Measurements from ENCODE around the gene TMEM44.
"Not testable (repeated sequence)": the region's sequence is repeated elsewhere in the genome, so short reads cannot be mapped to it uniquely, and the experiment has no call there.

The TMEM44 gene

DNA sequence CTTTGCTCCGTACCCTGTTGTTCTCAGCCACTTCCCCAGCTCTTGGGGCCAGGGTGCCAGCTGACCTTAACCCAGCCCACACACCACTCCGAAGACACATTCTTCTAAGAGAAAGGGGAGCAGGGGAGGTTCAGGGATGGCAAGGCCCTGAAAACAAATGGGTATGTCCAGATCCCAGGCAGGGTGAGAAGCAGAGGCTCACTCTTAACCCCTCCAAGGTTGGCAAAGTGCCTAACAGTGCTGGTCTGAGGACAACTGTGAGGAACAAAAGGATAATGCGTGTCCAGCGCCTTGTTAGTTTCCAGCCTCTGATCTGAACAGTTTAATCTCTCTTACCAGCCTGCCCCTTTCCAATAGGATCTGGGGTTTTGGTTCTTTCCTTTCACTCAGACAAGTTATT, 1.5 kb downstream of the TMEM44 start:
- Histone ChIP-seq H4K20me1 (ENCODE audit: insufficient read depth, low read length, poor library complexity, severe bottlenecking) (no peaks in the 10 kb centered on the region), H3K4me1 (ENCODE audit: insufficient read depth, low read length, poor library complexity, severe bottlenecking) (peaks cover 5% of the 10 kb centered on the region), H3K9me2 (replicated peaks; ENCODE audit: low read depth, low read length) (no peaks in the 10 kb centered on the region), H3K9me3 (ENCODE audit: insufficient read depth, low read depth, low read length) (peaks cover 3% of the 10 kb centered on the region; the same call in 1 of the 2 replicates), H3K27me3 (ENCODE audit: insufficient read depth, low read length, poor library complexity, severe bottlenecking) (no peaks in the 10 kb centered on the region), H2AFZ (ENCODE audit: low read length) (no peak overlapping the region), H3K4me3 (ENCODE audit: low read length, poor library complexity, severe bottlenecking) (peak overlapping the region; percentile 95), H3F3A (ENCODE audit: low read depth) (no peaks in the 10 kb centered on the region; the same call in 1 of the 2 replicates), H3K4me2 (ENCODE audit: low read depth, low read length, poor library complexity, severe bottlenecking) (peak overlapping the region; percentile 71), H3K36me3 (ENCODE audit: insufficient read depth, low read length) (0 out of 2 replicates have a peak, but pooled peaks cover 3% of the 10 kb centered on the region), H3K79me2 (ENCODE audit: insufficient read depth, low read length) (peaks cover 14% of the 10 kb centered on the region), H3K9ac (ENCODE audit: low read depth, low read length, poor library complexity, severe bottlenecking) (no peak overlapping the region)
- TF ChIP-seq, protein P1, sequence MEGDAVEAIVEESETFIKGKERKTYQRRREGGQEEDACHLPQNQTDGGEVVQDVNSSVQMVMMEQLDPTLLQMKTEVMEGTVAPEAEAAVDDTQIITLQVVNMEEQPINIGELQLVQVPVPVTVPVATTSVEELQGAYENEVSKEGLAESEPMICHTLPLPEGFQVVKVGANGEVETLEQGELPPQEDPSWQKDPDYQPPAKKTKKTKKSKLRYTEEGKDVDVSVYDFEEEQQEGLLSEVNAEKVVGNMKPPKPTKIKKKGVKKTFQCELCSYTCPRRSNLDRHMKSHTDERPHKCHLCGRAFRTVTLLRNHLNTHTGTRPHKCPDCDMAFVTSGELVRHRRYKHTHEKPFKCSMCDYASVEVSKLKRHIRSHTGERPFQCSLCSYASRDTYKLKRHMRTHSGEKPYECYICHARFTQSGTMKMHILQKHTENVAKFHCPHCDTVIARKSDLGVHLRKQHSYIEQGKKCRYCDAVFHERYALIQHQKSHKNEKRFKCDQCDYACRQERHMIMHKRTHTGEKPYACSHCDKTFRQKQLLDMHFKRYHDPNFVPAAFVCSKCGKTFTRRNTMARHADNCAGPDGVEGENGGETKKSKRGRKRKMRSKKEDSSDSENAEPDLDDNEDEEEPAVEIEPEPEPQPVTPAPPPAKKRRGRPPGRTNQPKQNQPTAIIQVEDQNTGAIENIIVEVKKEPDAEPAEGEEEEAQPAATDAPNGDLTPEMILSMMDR (conservative IDR thresholded peaks at IDR 0.05; ENCODE audit: low read length) = no peak
- no peak for TF ChIP-seq EZH2phosphoT487 (IDR thresholded peaks at IDR 0.05; ENCODE audit: borderline replicate concordance)

DNA sequence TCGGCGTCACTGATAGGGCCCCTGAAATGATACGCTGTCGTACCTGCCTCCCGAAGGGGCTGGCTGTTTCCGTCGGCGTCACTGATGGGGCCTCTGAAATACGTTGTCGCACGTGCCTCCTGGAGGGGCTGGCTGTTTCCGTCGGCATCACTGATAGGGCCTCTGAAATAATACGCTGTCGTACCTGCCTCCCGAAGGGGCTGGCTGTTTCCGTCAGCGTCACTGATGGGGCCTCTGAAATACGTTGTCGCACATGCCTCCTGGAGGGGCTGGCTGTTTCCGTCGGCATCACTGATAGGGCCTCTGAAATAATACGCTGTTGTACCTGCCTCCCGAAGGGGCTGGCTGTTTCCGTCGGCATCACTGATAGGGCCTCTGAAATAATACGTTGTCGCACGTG, 2.5 kb downstream of the TMEM44 start:
- H3K9ac ChIP-seq (ENCODE audit: low read depth, low read length, poor library complexity, severe bottlenecking); H3K4me2 ChIP-seq (ENCODE audit: low read depth, low read length, poor library complexity, severe bottlenecking); H2AFZ ChIP-seq (ENCODE audit: low read length); H3F3A ChIP-seq (ENCODE audit: low read depth); H3K9me3 ChIP-seq (ENCODE audit: insufficient read depth, low read depth, low read length); H3K4me3 ChIP-seq (ENCODE audit: low read length, poor library complexity, severe bottlenecking); H3K9me2 ChIP-seq (replicated peaks; ENCODE audit: low read depth, low read length); H3K27me3 ChIP-seq (ENCODE audit: insufficient read depth, low read length, poor library complexity, severe bottlenecking); H3K36me3 ChIP-seq (ENCODE audit: insufficient read depth, low read length); H3K4me1 ChIP-seq (ENCODE audit: insufficient read depth, low read length, poor library complexity, severe bottlenecking); H4K20me1 ChIP-seq (ENCODE audit: insufficient read depth, low read length, poor library complexity, severe bottlenecking): not testable (repeated sequence)
- H3K79me2 ChIP-seq (ENCODE audit: insufficient read depth, low read length) = peaks cover 14% of the 10 kb centered on the region

DNA sequence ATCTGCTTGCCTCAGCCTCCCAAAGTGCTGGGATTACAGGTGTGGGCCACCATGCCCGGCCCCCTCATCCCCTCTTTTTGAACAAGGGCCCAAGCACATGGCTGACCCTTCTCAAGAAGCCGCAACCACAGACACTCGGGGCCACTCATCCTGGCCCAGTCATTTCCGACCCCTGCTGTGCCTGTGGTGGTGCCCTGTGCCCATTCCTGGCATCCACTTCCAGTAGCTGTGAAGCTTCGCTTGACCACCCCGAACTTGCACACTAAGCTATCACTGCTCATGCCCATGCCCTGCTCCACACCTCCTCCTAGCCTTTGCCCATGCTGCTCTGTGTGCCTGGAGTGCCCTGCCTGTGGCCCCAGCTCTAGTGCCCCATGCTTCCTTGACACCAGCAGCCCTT, 8.3 kb downstream of the TMEM44 start:
- H4K20me1 ChIP-seq (ENCODE audit: insufficient read depth, low read length, poor library complexity, severe bottlenecking) = no peaks in the 10 kb centered on the region
- no peak overlapping the region for H3K4me3 ChIP-seq (ENCODE audit: low read length, poor library complexity, severe bottlenecking)
- no peak for TF ChIP-seq EZH2phosphoT487 (IDR thresholded peaks at IDR 0.05; ENCODE audit: borderline replicate concordance)
- TF ChIP-seq, protein P1 (conservative IDR thresholded peaks at IDR 0.05; ENCODE audit: low read length) = no peak
- H3K36me3 ChIP-seq (ENCODE audit: insufficient read depth, low read length) = no peaks in the 10 kb centered on the region
- H3K4me1 ChIP-seq (ENCODE audit: insufficient read depth, low read length, poor library complexity, severe bottlenecking) = peaks cover 15% of the 10 kb centered on the region
- H3K27me3 ChIP-seq (ENCODE audit: insufficient read depth, low read length, poor library complexity, severe bottlenecking) = no peaks in the 10 kb centered on the region
- no peaks in the 10 kb centered on the region for H3F3A ChIP-seq (ENCODE audit: low read depth)
- no peaks in the 10 kb centered on the region for H3K9me2 ChIP-seq (replicated peaks; ENCODE audit: low read depth, low read length)
- no peak overlapping the region for H2AFZ ChIP-seq (ENCODE audit: low read length)
- no peaks in the 10 kb centered on the region for H3K79me2 ChIP-seq (ENCODE audit: insufficient read depth, low read length)
- H3K9ac ChIP-seq (ENCODE audit: low read depth, low read length, poor library complexity, severe bottlenecking) = no peak overlapping the region
- H3K9me3 ChIP-seq (ENCODE audit: insufficient read depth, low read depth, low read length) = no peaks in the 10 kb centered on the region
- H3K4me2 ChIP-seq (ENCODE audit: low read depth, low read length, poor library complexity, severe bottlenecking) = no peak overlapping the region

DNA sequence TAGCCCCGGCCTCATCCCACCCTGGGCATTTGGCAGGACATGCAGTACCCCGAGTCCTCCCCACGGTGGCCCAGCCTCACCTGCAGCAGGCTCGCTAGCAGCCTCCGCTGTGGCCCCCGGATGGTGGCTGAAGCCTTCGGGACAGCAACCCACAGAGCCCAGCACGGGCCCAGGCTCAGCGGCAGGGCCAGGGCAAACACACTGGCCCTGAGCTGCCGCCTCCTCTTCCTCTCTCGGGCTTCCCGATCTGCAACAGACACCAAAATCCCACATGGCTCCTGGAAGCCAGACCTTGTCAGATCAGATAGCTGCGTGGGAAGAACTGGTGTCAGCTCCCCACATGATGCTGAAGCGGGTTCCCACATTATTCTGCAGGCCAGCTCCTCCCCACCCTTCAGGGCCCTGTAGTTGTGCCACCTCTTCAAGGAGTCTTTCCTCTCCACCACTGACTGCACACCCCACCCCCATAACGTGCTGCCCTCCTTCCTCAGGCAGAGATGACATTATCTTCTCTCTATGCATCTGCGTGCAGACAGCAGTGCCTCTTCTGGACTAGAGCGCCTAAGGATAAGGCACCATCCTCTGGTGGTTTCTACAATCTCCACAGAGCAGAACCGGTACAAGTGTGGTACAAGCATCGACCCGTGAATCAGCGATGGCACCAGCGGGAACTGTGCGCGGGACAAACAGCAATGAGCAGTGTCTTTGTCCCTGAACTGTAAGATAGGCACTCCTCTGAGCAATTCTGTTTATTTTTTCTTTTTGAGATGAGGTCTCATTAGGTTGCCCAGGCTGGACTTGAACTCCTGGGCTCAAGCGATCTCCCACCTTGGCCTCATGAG, 9.5 kb downstream of the TMEM44 start:
- H3K9me3 ChIP-seq (ENCODE audit: insufficient read depth, low read depth, low read length) = no peaks in the 10 kb centered on the region
- H3K4me1 ChIP-seq (ENCODE audit: insufficient read depth, low read length, poor library complexity, severe bottlenecking) = peaks cover 15% of the 10 kb centered on the region
- H3K9ac ChIP-seq (ENCODE audit: low read depth, low read length, poor library complexity, severe bottlenecking) = no peak overlapping the region
- no peaks in the 10 kb centered on the region for H3K79me2 ChIP-seq (ENCODE audit: insufficient read depth, low read length)
- no peaks in the 10 kb centered on the region for H4K20me1 ChIP-seq (ENCODE audit: insufficient read depth, low read length, poor library complexity, severe bottlenecking)
- no peaks in the 10 kb centered on the region for H3F3A ChIP-seq (ENCODE audit: low read depth)
- no peaks in the 10 kb centered on the region for H3K27me3 ChIP-seq (ENCODE audit: insufficient read depth, low read length, poor library complexity, severe bottlenecking)
- no peak for TF ChIP-seq EZH2phosphoT487 (IDR thresholded peaks at IDR 0.05; ENCODE audit: borderline replicate concordance)
- TF ChIP-seq, protein P1 (conservative IDR thresholded peaks at IDR 0.05; ENCODE audit: low read length) = no peak
- no peak overlapping the region for H3K4me3 ChIP-seq (ENCODE audit: low read length, poor library complexity, severe bottlenecking)
- H3K4me2 ChIP-seq (ENCODE audit: low read depth, low read length, poor library complexity, severe bottlenecking) = no peak overlapping the region
- no peak overlapping the region for H2AFZ ChIP-seq (ENCODE audit: low read length)
- H3K9me2 ChIP-seq (replicated peaks; ENCODE audit: low read depth, low read length) = no peaks in the 10 kb centered on the region
- no peaks in the 10 kb centered on the region for H3K36me3 ChIP-seq (ENCODE audit: insufficient read depth, low read length)

Measured in Loucy (cell line).